Omental fat pad (tissue), 4 donors: Measurements from ENCODE around the gene BCL11B. TPM values are rescaled to one million over a fixed set of nuclear protein-coding genes. Genes with fewer than 3 reads are reported as not detected.

Source experiments
- ATAC-seq: fragments of 150-250 bp; one replicate; pipeline ENCODE4 v1.9.1; 2016; ENCODE audit warnings: mild to moderate bottlenecking, moderate library complexity; ENCODE audit not compliant: low FRiP score
- DNase-seq: peaks from one replicate; pipeline ENCODE4 v3.0.0-alpha.2; 2019; ENCODE audit warnings: low spot score
- CTCF ChIP-seq, 3 donors: fragments of 450-650 bp; IDR thresholded peaks; one replicate each; pipeline ENCODE4 v1.5.1; 2016 to 2017; ENCODE audit warnings: antibody characterized with exemption in 3 of 3, mild to moderate bottlenecking in 3 of 3, moderate library complexity in 2 of 3
- total RNA-seq, 4 donors: library from RNA; depleted of rRNA; stranded (reverse); fragments of >200 nt; gene quantifications; one replicate each; pipeline ENCODE4 v1.1.0, GENCODE V29; 2016

Gene BCL11B
- total RNA-seq, 4 donors from 2014 or later = 0.56 to 2.0 (median 0.77) TPM

GRCh38 chr14:99158646-99159165 is 113.3 kb downstream of the BCL11B start:
- ATAC-seq (no peak), DNase-seq (no peak)
- no peak for TF ChIP-seq CTCF (IDR thresholded peaks at IDR 0.05)

- TF ChIP-seq CTCF (IDR thresholded peaks at IDR 0.05) = no peak
- DNase-seq (no peak), ATAC-seq (no peak)
Observed at GRCh38 chr14:99158150-99158549, 113.8 kb downstream of the BCL11B start.

- no peak for DNase-seq
- ATAC-seq = no peak
- TF ChIP-seq CTCF (IDR thresholded peaks at IDR 0.05) = no peak
Observed at GRCh38 chr14:99157676-99158075, 114.3 kb downstream of the BCL11B start.

GRCh38 chr14:99157246-99157645 is 114.8 kb downstream of the BCL11B start:
- ATAC-seq (no peak), DNase-seq (no peak)
- no peak for TF ChIP-seq CTCF (IDR thresholded peaks at IDR 0.05)

DNA sequence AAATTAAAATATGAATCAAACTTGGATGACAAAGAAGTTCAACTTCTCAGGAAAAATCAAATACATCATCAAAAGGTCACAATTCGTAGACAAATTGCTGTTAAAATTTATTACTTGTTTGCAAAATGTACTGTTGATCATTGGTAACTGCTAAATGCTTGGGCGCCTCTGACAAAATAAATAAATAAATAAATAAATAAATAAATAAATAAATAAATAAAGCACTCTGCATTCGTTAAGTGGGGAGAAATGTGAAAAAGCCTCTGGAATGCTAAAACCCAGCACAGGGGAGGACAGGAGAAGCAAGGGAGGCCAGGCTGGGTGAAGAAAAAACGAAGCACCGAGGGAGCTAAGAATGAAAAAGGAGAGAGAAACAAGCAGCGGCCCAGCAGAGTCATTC is 115.2 kb downstream of the BCL11B start:
- no peak for DNase-seq
- TF ChIP-seq CTCF (IDR thresholded peaks at IDR 0.05) = no peak
- ATAC-seq = no peak

DNA sequence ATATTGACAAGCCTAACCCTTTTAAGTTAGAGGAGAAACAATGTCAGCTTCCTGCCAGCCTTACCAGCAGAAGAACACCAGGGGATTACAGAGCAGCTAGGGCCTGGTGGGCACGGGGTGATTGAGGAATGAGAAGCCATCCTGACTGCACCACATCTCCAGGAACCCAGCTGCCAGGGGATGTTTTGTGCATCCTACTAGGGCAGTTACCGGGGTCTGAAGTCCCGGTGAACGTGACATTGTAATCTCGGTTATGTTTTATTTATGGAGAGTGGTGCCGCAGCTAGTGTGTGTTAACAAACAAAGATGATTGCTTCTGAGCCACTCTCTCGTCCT is 115.9 kb downstream of the BCL11B start:
- TF ChIP-seq CTCF (IDR thresholded peaks at IDR 0.05) = no peak
- DNase-seq (no peak), ATAC-seq (no peak)

DNA sequence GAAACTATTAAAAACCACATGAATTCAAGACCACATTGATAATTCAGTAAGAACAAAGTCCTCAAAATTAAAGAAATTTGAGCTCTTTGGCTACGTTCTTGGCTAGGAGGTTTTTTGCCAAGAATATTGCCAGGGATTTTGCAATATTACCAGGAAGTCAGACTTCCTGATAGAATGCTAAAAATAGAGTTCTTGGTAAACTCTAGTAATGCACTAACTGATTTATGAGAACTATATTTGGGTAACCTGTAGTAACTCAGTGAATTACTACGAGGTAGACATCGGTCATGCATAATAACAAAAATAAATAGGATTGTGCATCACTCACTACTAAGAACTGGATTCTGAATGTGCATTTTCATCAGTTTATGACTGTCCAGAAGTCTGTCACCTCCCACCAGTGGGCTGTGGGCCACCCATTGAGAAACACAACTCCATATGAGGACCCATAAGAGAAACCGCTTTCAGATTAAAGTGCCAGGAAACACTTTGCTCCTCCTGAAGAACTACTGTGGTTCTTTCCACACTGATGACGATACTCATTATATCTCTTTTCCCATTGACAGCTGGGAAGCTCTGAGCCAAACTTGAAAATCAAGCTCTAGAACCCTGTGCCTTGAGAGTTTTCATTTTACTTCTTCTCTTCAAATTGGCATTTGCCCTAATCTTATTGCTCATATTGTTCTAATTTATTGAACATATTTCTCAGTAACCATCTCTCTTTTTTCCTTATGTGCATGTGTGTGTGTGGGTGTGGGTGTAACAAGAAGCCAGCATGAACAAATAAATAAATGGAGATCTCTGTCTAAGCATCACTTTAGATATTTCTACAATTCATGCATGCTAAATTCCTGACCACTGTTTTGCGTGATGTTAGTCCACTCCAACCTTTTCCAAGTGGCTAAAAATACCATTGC is 116.6 kb downstream of the BCL11B start:
- ATAC-seq = peak; percentile 82
- no peak for DNase-seq
- no peak for TF ChIP-seq CTCF (IDR thresholded peaks at IDR 0.05)
